WERI-Rb-1 (cell line): Measurements from ENCODE around the gene ADA.
"Not testable (repeated sequence)": the region's sequence is repeated elsewhere in the genome, so short reads cannot be mapped to it uniquely, and the experiment has no call there.

Source experiments
- DNase-seq: peaks from one replicate; pipeline ENCODE4 v3.0.0-alpha.2; 2020
- H3K27ac ChIP-seq: fragments of 250-450 bp; sonication (Bioruptor Pico); 2 replicates; pipeline ENCODE4 v1.5.1; 2020; ENCODE audit warnings: mild to moderate bottlenecking, moderate library complexity
- H3K27me3 ChIP-seq: fragments of 250-450 bp; sonication (Bioruptor Pico); 2 replicates; pipeline ENCODE4 v1.5.1; 2021; ENCODE audit warnings: mild to moderate bottlenecking, low read depth, moderate library complexity; ENCODE audit not compliant: insufficient read depth, severe bottlenecking
- H3K36me3 ChIP-seq: fragments of 250-450 bp; sonication (Bioruptor Pico); 2 replicates; pipeline ENCODE4 v1.5.1; 2020; ENCODE audit warnings: mild to moderate bottlenecking, moderate library complexity
- H3K4me3 ChIP-seq: 2 replicates; pipeline ENCODE4 v1.5.1; 2011; ENCODE audit warnings: low read depth, mild to moderate bottlenecking, control low read depth, low read length
- H3K9me3 ChIP-seq: fragments of 250-450 bp; sonication (Bioruptor Pico); 2 replicates; pipeline ENCODE4 v1.5.1; 2021; ENCODE audit warnings: mild to moderate bottlenecking, moderate library complexity; ENCODE audit not compliant: severe bottlenecking
- TF ChIP-seq, protein P1 (sequence below): IDR thresholded peaks from 2 replicates; pipeline ENCODE4 v1.5.1; 2011; ENCODE audit warnings: low read depth, mild to moderate bottlenecking, control low read depth, inconsistent platforms, low read length

ADA gene

GRCh38 chr20:44651684-44652423, at the start of gene ADA:
Gene ADA (minus strand): TSS chr20:44651699. CDS start chr20:44651607, 92 bp downstream.
- Histone ChIP-seq H3K27me3 (no peaks in the 10 kb centered on the region), H3K9me3 (no peaks in the 10 kb centered on the region), H3K4me3 (peak within 1 kb of the TSS; percentile 86), H3K36me3 (no peaks in the 10 kb centered on the region), H3K27ac (peak within 1 kb of the TSS; percentile 61)
- peak; percentile 54 for DNase-seq
- TF ChIP-seq, protein P1, sequence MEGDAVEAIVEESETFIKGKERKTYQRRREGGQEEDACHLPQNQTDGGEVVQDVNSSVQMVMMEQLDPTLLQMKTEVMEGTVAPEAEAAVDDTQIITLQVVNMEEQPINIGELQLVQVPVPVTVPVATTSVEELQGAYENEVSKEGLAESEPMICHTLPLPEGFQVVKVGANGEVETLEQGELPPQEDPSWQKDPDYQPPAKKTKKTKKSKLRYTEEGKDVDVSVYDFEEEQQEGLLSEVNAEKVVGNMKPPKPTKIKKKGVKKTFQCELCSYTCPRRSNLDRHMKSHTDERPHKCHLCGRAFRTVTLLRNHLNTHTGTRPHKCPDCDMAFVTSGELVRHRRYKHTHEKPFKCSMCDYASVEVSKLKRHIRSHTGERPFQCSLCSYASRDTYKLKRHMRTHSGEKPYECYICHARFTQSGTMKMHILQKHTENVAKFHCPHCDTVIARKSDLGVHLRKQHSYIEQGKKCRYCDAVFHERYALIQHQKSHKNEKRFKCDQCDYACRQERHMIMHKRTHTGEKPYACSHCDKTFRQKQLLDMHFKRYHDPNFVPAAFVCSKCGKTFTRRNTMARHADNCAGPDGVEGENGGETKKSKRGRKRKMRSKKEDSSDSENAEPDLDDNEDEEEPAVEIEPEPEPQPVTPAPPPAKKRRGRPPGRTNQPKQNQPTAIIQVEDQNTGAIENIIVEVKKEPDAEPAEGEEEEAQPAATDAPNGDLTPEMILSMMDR = 0 out of 2 replicates have a peak, but pooled peaks have one; percentile 3

- DNase-seq = peak; percentile 92
- TF ChIP-seq, protein P1 = no peak
- H3K36me3 ChIP-seq = no peaks in the 10 kb centered on the region
- H3K27me3 ChIP-seq = no peaks in the 10 kb centered on the region
- H3K4me3 ChIP-seq = no peak overlapping the region
- H3K9me3 ChIP-seq = peaks cover 7% of the 10 kb centered on the region
- peak overlapping the region; percentile 88 for H3K27ac ChIP-seq
Observed at GRCh38 chr20:44700306-44700705, 48.8 kb upstream of the ADA start.

- no peak for DNase-seq
- H3K27me3 ChIP-seq = no peaks in the 10 kb centered on the region
- peaks cover 7% of the 10 kb centered on the region; the same call in 1 of the 2 replicates for H3K36me3 ChIP-seq
- TF ChIP-seq, protein P1 = no peak
- H3K4me3 ChIP-seq = no peak overlapping the region
- H3K27ac ChIP-seq = no peak overlapping the region
- H3K9me3 ChIP-seq = peaks cover 9% of the 10 kb centered on the region
Observed at GRCh38 chr20:44698351-44698750, 46.9 kb upstream of the ADA start.

GRCh38 chr20:44697041-44697440, 45.5 kb upstream of the ADA start:
- H3K27me3 ChIP-seq, H3K9me3 ChIP-seq, H3K36me3 ChIP-seq, DNase-seq, H3K4me3 ChIP-seq: not testable (repeated sequence)
- H3K27ac ChIP-seq = peak overlapping the region; percentile 98

DNA sequence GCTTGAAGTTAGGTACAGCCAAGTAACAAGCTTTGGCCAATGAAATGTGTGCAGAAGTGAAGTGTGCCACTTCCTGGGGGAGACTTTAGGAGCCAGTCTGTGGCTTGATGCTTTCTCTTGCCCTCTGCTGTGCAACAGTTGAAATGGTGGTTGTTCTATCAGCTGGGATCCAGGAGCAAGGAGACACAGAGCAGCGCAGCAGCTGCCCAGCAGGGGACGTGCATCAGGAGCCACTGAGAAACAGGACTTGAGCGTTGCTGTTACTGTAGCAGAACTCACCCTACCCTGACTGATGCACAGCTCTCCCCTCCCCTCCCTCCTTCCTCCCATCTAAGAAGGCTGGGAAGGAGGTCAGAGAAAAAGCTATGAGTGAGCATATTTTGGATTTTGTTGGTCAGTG, 44.8 kb upstream of the ADA start:
- H3K4me3 ChIP-seq = no peak overlapping the region
- H3K27me3 ChIP-seq = no peaks in the 10 kb centered on the region
- TF ChIP-seq, protein P1 = peak; percentile 54
- peaks cover 9% of the 10 kb centered on the region; the same call in 1 of the 2 replicates for H3K36me3 ChIP-seq
- peak overlapping the region; percentile 98 for H3K27ac ChIP-seq
- DNase-seq = peak; percentile 58
- H3K9me3 ChIP-seq = peaks cover 16% of the 10 kb centered on the region

GRCh38 chr20:44695674-44696300, 44.3 kb upstream of the ADA start:
- peak overlapping the region; percentile 24 for H3K4me3 ChIP-seq
- peak; percentile 85 for DNase-seq
- peak overlapping the region; percentile 98 for H3K27ac ChIP-seq
- TF ChIP-seq, protein P1 = no peak
- H3K27me3 ChIP-seq = no peaks in the 10 kb centered on the region
- peaks cover 16% of the 10 kb centered on the region for H3K9me3 ChIP-seq
- peaks cover 11% of the 10 kb centered on the region; the same call in 1 of the 2 replicates for H3K36me3 ChIP-seq
